ENCODE measurements around the gene IFNGR2. TPM values are rescaled to one million over a fixed set of nuclear protein-coding genes. Genes with fewer than 3 reads are reported as not detected.

IFNGR2 gene
- total and polyA plus RNA-seq, 4 donors: 58.6 to 198 (median 71.6) TPM

DNA sequence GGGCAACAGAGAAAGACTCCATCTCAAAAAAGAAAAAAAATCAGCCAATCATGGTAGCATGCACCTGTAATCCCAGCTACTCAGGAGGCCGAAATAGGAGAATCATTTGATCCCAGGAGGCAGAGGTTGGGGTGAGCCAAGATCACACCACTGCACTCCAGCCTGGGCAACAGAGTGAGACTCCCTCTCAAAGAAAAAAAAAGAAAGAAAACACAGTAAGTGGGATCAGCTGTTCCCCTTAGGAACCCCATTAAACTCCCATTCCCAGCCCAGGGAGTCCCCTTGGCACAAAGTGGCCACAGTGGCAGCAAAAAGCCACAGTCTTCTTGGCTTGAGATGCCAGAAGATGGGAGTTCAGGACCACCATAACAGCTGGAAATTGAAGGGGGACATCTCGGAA lies 67.5 kb downstream of the IFNGR2 start:
- peaks cover 0 to 2% (median 1%) of the 10 kb centered on the region in 4 donors for H3K36me3 ChIP-seq (ENCODE audit: control insufficient read depth in 4 of 4, insufficient read depth in 4 of 4, low read length in 4 of 4)
- H3K9me3 ChIP-seq (ENCODE audit: control insufficient read depth in 4 of 4, insufficient read depth in 3 of 4, low read length in 3 of 4): no peaks in the 10 kb centered on the region
- WGBS, 2 donors: 99 to 100% methylated on average over 2 of the region's 2 CpGs
- ATAC-seq (ENCODE audit: insufficient read depth, low FRiP score): no peak
- TF ChIP-seq, protein P1, sequence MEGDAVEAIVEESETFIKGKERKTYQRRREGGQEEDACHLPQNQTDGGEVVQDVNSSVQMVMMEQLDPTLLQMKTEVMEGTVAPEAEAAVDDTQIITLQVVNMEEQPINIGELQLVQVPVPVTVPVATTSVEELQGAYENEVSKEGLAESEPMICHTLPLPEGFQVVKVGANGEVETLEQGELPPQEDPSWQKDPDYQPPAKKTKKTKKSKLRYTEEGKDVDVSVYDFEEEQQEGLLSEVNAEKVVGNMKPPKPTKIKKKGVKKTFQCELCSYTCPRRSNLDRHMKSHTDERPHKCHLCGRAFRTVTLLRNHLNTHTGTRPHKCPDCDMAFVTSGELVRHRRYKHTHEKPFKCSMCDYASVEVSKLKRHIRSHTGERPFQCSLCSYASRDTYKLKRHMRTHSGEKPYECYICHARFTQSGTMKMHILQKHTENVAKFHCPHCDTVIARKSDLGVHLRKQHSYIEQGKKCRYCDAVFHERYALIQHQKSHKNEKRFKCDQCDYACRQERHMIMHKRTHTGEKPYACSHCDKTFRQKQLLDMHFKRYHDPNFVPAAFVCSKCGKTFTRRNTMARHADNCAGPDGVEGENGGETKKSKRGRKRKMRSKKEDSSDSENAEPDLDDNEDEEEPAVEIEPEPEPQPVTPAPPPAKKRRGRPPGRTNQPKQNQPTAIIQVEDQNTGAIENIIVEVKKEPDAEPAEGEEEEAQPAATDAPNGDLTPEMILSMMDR (IDR thresholded peaks at IDR 0.05; ENCODE audit: control extremely low read depth, extremely low read depth): no peak
- H3K27me3 ChIP-seq (ENCODE audit: control insufficient read depth in 3 of 3, insufficient read depth in 3 of 3, low read length in 2 of 3): no peaks in the 10 kb centered on the region
- H3K9ac ChIP-seq (ENCODE audit: insufficient read depth in 1 of 2, low read length in 2 of 2): no peak overlapping the region
- peaks cover 0 to 4% (median 0%) of the 10 kb centered on the region in 5 donors for H3K4me1 ChIP-seq (ENCODE audit: control insufficient read depth in 5 of 5, insufficient read depth in 5 of 5, low read length in 5 of 5)
- H3K27ac ChIP-seq (ENCODE audit: low read depth in 1 of 2, low read length in 1 of 2): no peak overlapping the region
- no peak for DNase-seq
- H3K4me3 ChIP-seq: no peak overlapping the region

DNA sequence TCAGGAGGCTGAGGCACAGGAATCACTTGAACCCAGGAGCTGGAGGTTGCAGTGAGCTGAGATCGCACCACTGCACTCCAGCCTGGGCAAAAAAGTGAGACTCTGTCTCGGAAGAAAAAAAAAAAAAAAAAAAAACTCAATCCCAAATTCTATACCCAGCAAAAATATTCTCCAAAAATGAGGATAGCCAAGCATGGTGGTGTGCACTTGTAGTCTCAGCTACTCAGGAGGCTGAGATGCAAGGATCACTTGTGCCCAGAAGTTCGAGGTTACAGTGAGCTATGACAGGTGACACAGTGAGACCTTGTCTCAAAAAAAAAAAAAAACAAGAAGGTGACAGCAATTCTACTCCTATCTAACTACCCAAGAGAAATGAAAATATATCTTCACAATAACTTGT lies 70.1 kb downstream of the IFNGR2 start:
- DNase-seq: no peak
- ATAC-seq (ENCODE audit: insufficient read depth, low FRiP score): no peak
- Histone ChIP-seq H3K36me3 (ENCODE audit: control insufficient read depth in 4 of 4, insufficient read depth in 4 of 4, low read length in 4 of 4) (peaks cover 0 to 2% (median 0%) of the 10 kb centered on the region in 4 donors), H3K4me3 (no peak overlapping the region), H3K4me1 (ENCODE audit: control insufficient read depth in 5 of 5, insufficient read depth in 5 of 5, low read length in 5 of 5) (peaks cover 0 to 6% (median 2%) of the 10 kb centered on the region in 5 donors), H3K9me3 (ENCODE audit: control insufficient read depth in 4 of 4, insufficient read depth in 3 of 4, low read length in 3 of 4) (no peaks in the 10 kb centered on the region), H3K27ac (ENCODE audit: low read depth in 1 of 2, low read length in 1 of 2) (no peak overlapping the region), H3K27me3 (ENCODE audit: control insufficient read depth in 3 of 3, insufficient read depth in 3 of 3, low read length in 2 of 3) (no peaks in the 10 kb centered on the region), H3K9ac (ENCODE audit: insufficient read depth in 1 of 2, low read length in 2 of 2) (no peak overlapping the region)
- TF ChIP-seq, protein P1 (IDR thresholded peaks at IDR 0.05; ENCODE audit: control extremely low read depth, extremely low read depth): no peak
- WGBS, 2 donors: 100% methylated on average over 3 of the region's 3 CpGs

DNA sequence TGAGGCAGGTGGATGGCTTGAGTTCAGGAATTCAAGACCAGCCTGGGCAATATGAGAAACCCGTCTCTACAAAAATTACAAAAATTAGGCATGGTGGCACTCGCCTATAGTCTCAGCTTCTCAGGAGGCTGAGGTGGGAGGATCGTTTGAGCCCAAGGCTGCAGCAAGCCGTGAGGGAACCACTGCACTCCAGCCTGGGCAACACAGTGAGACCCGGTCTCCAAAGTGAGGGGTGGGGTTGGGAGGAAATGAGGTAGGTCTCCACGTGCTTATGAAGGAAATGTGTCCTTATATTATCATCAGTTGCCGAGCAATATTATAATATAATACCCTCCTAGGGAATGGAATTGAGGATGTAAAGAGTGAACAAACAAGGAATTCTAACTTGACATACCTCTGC lies 73.9 kb downstream of the IFNGR2 start:
- no peak for ATAC-seq (ENCODE audit: insufficient read depth, low FRiP score)
- Histone ChIP-seq H3K27ac (ENCODE audit: low read depth in 1 of 2, low read length in 1 of 2) (no peak overlapping the region), H3K9ac (ENCODE audit: insufficient read depth in 1 of 2, low read length in 2 of 2) (no peak overlapping the region), H3K36me3 (ENCODE audit: control insufficient read depth in 4 of 4, insufficient read depth in 4 of 4, low read length in 4 of 4) (peaks cover 0 to 2% (median 0%) of the 10 kb centered on the region in 4 donors), H3K4me3 (no peak overlapping the region), H3K4me1 (ENCODE audit: control insufficient read depth in 5 of 5, insufficient read depth in 5 of 5, low read length in 5 of 5) (peaks cover 0 to 7% (median 3%) of the 10 kb centered on the region in 5 donors), H3K27me3 (ENCODE audit: control insufficient read depth in 3 of 3, insufficient read depth in 3 of 3, low read length in 2 of 3) (no peaks in the 10 kb centered on the region), H3K9me3 (ENCODE audit: control insufficient read depth in 4 of 4, insufficient read depth in 3 of 4, low read length in 3 of 4) (no peaks in the 10 kb centered on the region)
- DNase-seq: no peak
- WGBS, 2 donors: 87% methylated on average over 7 of the region's 7 CpGs
- TF ChIP-seq, protein P1 (IDR thresholded peaks at IDR 0.05; ENCODE audit: control extremely low read depth, extremely low read depth): no peak

DNA sequence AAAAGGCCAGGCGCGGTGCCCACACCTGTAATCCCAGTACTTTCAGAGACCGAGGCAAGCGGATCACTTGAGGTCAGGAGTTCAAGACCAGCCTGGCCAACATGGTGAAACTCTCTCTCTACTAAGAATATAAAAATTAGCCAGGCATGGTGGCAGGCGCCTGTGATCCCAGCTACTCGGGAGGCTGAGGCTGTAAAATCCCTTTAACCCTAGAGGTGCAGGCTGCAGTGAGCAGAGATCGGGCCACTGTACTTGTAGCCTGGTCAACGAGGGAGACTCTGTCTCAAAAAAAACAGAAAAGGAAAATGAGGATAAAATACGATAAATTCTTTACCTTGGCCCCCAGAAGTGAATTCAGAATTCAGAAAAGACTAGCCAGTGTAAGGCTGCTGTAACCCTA lies 75.0 kb downstream of the IFNGR2 start:
- Histone ChIP-seq H3K9ac (ENCODE audit: insufficient read depth in 1 of 2, low read length in 2 of 2) (peak overlapping the region; percentile 88 to 92), H3K27me3 (ENCODE audit: control insufficient read depth in 3 of 3, insufficient read depth in 3 of 3, low read length in 2 of 3) (no peaks in the 10 kb centered on the region), H3K36me3 (ENCODE audit: control insufficient read depth in 4 of 4, insufficient read depth in 4 of 4, low read length in 4 of 4) (peaks cover 0 to 2% (median 0%) of the 10 kb centered on the region in 4 donors), H3K9me3 (ENCODE audit: control insufficient read depth in 4 of 4, insufficient read depth in 3 of 4, low read length in 3 of 4) (no peaks in the 10 kb centered on the region), H3K4me1 (ENCODE audit: control insufficient read depth in 5 of 5, insufficient read depth in 5 of 5, low read length in 5 of 5) (peaks cover 0 to 7% (median 3%) of the 10 kb centered on the region in 5 donors), H3K4me3 (peak overlapping the region; percentile 17), H3K27ac (ENCODE audit: low read depth in 1 of 2, low read length in 1 of 2) (no peak overlapping the region)
- 66 to 71% methylated on average over 9 of the region's 9 CpGs for WGBS, 2 donors
- DNase-seq (no peak), ATAC-seq (ENCODE audit: insufficient read depth, low FRiP score) (no peak)
- TF ChIP-seq, protein P1 (IDR thresholded peaks at IDR 0.05; ENCODE audit: control extremely low read depth, extremely low read depth): no peak

Measured in lung (tissue), 12 donors.